ENCODE measurements around the gene FHAD1. TPM values are rescaled to one million over a fixed set of nuclear protein-coding genes. Genes with fewer than 3 reads are reported as not detected.

The FHAD1 gene
- total RNA-seq, 1 donor from 2014 or later, result 0.20 TPM

DNA sequence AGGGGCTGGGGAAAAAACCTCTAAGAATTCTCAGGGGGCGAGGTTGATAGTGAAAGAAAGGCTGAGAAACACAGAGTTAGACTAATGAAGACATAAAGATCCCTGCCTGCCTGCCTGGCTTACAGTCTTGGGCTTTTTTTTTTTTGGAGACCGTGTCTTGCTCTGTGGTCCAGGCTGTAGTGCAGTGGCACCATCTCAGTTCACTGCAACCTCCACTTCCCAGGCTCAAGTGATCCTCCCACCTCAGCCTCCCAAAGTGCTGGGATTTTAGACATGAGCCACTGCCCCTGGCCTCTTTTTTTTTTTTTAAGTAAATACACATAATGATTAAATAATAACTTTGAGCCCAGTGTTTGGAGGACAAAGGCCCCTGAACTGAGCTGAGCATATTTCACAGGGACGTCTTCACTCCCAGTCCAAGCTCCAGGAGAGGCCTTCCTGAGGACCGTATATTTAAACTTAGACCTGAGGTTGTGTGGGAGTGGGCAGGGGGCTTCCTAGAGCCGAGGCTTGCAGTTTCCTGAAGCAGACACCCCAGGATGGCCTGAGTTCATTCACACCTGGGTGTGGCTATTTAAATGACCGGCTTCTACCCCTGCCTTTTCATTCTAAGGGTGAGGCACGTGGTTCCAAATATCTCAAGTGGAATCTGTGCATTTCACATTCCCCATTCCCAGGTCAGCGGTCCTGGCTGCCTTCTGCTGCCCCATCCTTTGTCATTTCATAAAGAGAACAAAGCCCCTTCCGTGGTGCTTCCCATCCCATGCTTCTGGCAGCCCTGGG lies 146.6 kb downstream of the FHAD1 start:
- DNase-seq (ENCODE audit: low read depth, low spot score), result no peak

DNA sequence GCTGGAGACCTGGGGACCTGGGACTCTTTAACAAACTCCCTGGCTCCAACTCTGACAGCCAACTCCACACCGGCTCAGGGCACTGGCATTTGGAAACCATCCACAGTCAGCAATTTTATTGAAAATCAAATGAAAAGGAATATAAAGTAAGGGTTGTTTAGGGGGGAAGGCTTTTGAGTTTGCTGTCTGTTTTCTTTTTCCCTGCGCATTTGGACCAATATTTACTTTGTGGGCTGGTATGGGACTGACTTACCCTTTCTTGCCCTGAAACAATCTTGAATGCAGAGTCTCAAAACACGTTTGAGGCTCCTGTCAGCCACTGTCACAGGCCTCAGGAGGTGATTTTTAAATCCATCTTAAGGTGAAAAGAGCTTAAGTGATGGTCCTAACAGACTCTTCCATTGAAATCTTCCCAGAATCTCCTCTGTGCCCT lies 147.3 kb downstream of the FHAD1 start:
- no peak for DNase-seq (ENCODE audit: low read depth, low spot score)

DNA sequence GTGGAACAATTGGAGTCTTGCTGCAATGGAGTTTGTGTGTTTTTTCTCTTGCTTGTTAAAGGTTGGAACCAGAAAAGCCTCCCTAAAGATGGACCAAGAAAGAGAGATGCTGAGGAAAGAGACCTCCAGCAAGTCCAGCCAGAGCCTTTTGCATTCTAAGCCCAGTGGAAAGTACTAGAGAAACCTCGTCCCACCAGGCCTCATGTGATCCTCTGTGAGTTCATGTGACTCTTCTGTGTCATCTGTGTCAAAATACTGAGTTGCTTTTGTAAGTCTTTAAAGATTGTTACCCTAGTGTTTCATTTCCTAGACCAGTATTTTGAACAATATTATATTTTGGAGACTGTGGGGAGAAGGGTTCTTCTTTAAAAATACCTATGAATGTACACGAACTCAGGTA lies 150.2 kb downstream of the FHAD1 start:
- no peak for DNase-seq (ENCODE audit: low read depth, low spot score)

DNA sequence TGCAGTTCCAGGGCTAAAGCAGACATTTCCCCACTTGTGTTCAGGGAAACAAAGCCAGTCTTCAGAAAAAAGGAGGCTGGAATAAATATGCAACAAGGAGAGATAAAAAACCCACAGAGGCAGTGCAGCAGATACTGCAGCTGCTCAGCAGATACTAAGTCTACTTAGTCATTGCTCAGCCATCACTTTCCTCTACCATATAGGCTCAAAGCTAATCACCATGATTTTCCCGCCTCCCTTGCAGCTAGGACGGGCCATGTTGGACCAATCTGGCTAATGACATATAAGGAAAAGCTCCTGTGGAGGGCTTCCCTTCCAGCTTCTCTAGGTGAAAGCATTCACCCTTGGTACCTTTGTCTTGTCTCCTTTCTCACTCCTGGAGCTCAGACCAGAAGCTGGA lies 152.7 kb downstream of the FHAD1 start:
- no peak for DNase-seq (ENCODE audit: low read depth, low spot score)

DNA sequence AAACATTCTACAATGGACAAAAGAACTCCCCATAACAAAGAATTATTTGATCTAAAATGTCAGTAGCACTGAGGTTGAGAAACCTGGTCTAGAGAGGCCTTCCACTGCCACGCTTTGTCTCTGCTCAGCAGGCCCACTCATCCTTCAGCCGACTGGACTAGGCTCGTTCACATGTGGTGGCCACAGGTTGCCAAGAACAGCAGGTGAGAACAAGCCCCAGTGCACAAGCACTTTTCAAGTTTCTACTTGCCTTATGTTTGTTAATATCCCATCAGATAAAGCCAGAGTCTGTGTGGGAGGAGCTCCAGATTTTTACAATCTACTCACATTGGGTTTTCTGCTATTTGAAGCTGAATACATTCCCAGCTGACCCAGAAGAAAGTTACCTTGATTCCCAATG lies 153.6 kb downstream of the FHAD1 start:
- DNase-seq (ENCODE audit: low read depth, low spot score), result no peak

DNA sequence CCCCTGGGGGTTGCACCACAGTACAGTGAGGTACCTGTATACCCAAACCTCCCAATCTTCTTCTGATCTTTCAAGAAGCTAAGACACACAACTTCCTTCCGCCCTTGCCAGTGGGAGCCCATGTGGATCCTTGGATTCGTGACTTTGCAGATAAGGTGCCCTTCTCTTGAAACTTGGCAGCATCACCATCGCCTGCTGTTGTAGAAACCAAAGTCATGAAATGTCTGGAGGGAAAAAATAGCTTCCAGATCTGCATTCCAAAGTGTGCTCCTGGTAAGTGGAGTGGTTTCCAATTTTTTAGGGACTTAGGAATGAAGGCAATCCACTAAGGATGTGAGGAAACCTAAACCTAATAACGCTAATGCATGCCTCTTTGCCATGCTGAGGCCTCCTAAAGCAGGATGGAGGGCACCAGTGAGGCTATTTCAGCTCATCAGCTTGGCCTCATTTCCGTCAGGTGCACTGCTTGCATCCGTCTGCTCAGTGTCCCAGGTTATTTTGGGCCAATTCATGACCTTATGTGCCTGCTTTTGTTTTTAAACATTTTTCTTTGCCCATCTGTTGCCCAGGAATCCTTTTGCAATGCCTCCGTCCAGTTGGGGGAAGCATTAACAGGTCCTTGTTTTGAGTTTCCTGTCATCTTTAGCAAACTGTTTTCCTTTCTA lies 154.5 kb downstream of the FHAD1 start:
- DNase-seq (ENCODE audit: low read depth, low spot score), result no peak

DNA sequence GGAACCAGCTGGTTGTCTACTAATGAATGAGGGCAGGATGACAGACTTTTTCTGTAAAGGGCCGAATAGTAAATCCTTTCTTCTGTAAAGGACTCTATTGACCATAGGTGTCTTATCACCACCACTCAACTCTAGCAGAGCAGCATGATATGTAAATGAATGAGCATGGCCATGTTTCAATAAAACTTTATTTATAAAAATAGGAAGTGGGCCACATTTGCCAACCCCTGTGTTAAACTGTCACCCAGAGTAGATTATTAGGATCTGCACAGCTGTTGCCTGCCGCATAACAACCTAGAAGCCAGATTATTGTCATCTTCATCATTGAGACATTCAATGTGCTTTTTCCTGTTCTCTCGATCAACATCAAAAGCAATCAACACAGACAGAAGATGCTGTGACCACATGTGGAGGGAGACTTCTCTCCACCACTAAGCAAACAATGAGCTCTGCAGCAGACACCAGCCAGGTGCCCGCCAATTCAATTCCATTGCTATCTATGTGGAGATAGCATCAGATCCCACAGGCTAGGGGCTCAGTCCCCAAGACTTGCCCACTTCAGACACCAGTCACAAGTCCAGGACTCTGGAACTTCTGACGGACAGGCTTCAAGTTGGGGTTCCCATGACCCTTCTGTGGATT lies 155.9 kb downstream of the FHAD1 start:
- no peak for DNase-seq (ENCODE audit: low read depth, low spot score)

DNA sequence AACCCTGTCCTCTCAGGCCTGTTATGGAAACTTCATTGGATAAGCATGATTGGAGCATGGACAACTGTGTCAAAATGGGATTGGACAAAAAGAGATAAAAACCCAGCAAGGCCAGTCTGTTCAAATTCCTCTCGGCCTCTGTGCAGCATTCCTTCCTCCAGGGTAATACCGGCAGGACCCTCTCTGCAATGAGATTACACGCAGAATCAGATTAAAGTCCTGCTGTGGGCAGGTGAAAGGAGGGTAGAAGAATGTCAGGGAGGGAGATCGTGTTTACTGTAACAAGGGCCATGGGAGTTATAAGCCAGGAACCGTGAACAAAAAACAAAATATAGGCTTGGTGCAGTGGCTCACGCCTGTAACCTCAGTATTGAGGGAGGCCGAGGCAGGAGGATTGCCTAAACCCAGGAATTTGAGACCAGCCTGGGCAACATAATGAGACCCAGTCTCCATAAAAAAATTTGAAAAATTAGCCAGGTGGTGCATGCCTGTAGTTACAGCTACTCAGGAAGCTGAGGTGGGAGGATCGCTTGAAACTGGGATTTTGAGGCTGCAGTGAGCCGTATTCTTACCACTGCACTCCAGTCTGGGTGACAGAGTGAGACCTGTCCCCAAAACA lies 157.0 kb downstream of the FHAD1 start:
- DNase-seq (ENCODE audit: low read depth, low spot score), result no peak

DNA sequence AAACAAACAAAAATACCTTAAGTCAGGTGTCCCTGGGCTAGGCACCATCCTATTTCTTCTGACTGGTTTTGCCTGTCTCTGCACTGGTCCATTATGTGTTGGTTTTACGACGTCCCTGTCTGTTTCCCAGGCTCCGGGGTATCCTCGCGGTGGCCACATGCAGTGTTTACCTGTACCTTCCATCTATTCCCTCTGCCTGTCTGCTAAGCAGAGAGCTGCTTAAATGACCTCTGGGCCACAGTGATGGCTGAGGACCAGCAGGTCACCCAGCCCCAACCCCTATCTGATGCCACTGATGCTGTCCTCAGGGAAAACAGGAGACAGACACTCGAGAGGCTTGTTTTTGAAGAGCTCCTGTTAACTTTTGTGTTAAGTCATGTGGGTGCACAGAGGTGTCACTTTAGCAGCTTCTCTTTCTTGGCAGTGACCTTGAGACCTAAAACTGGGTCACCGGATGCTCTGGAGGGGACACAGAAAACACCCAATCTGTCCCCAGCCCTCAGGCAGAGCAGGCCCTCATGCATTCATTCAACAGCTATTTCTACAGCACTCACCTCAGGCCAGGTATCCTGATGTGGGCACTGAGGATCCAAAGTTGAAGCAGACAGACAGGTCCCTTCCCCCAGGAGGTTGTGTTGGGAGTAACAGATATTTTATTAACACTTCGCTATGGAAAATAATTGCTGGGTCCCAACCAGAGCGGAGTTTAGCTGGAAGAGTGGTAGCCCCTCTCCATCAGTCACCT lies 158.3 kb downstream of the FHAD1 start:
- DNase-seq (ENCODE audit: low read depth, low spot score), result no peak

DNA sequence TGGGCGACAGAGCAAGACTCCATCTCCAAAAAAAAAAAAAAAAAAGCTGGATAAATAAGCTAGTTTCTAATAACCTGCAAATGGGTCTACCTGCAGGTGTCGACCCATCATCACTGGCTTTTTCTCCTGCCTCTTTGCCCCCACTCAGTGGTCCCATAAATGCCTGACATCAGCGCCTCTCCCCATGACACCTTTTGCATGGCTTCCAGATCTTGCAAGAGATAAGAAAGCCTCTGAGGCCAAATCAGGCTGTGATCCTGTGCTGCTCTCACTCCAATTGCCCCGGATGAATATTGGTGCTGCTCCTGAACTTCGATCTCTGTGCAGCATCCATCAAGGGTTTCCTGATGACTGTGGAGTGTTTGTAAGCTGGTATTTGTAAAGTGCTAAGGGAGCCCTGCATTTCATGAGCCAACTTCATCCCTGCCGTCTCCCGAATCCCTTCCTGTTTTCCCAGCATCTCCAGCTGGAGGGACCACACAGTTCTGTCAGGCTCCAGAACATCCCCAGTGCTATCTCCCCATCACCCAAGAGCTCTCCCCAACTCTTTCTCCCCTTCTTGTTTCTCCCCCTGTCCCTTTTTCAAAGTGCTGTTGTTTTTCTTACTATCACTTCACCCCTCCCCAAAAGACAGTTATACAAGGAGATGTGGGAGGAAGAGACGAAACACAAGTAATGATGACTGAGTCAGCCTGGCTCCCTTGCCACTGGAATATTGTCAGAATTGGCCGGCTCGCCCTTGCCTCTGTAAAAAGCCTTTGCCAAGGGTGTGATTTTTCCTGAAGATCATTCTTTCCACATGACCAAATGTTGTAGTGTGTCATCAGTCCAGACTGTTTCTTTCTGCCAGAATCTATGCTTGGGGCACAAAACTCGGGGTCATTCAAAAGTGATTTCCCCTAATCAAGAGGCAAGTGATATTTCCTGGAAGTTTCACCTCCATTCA lies 159.9 kb downstream of the FHAD1 start:
- no peak for DNase-seq (ENCODE audit: low read depth, low spot score)

DNA sequence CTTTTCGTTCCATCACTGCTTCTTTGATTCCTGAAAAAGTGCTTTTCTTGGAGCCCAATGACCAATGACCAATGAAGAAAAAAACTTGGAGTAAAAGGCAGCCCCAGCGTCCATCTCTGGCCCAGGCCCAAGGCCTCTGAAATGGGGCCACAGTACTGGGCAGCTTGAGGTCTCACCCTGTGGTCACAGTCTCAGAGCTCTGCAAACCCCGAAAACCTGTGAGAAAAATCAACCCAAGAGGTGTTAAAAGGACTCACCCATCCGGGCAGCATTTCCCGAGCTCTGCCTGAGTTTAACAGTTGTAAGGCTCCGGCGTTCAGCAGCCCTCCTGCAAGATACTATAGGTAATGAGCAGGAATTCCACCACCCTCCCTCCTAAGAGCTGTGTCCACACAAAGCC lies 160.6 kb downstream of the FHAD1 start:
- DNase-seq (ENCODE audit: low read depth, low spot score), result no peak

DNA sequence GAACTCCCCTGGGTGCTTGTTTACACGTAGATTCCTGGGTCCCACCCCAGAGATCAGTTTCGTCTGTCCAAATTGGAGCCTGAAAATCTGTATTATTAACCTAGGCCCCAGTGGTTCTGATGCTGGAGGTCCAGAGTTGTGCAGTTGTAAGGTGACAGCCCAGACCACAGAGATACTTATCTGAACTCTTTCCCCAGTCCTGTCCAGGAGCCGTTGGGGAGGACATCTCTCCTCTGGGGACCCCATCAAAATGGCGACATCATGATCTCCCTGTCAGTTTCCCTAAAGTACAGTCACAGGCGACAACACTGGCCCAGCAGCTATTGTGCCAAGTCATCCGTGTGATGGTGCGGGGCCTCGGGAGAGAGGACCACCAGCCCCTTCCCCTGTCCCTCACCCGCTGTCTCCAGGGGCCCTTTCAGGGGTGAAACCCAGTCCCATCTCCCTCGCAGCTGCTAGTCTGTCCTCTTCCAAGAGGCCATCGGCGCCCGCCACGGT lies 161.9 kb downstream of the FHAD1 start:
- DNase-seq (ENCODE audit: low read depth, low spot score), result no peak

DNA sequence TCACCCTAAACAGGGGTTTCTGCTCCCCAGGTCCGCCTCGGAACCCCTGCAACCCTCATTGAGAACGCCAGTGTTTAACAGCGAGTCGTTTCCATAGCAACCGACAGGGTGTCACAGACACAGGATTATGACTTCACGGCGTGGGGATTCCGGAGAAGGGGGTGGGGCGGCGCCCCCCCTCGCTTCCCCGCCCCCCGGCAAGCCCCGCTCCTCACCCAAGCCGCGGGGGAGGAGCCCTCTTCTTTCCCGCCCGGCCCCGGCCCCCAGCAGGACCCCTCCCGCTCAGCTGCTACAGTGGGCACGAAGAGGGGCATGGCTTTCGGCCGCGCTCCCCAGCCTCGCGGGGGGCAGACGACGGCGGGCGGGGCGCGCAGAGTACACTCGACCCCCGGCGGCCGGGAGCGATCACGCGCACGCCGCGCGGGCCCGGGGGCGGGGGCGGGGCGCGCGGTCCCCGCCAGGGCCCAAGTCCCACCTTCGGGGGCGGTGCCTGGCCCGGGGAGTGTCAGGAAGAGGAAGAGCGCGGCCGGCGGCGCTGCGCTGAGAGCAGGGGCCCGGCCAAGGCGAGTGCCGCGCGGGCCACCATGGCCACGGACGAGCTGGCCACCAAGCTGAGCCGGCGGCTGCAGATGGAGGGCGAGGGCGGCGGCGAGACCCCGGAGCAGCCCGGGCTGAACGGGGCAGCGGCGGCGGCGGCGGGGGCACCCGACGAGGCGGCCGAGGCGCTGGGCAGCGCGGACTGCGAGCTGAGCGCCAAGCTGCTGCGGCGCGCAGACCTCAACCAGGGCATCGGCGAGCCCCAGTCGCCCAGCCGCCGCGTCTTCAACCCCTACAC lies 162.6 kb downstream of the FHAD1 start, which contains the start of gene EFHD2:
TSS of gene EFHD2 (plus strand) at position 501 of the 835 bp plus-strand sequence. CDS start at position 585, 84 bp downstream.
- DNase-seq (ENCODE audit: low read depth, low spot score), result no peak

DNA sequence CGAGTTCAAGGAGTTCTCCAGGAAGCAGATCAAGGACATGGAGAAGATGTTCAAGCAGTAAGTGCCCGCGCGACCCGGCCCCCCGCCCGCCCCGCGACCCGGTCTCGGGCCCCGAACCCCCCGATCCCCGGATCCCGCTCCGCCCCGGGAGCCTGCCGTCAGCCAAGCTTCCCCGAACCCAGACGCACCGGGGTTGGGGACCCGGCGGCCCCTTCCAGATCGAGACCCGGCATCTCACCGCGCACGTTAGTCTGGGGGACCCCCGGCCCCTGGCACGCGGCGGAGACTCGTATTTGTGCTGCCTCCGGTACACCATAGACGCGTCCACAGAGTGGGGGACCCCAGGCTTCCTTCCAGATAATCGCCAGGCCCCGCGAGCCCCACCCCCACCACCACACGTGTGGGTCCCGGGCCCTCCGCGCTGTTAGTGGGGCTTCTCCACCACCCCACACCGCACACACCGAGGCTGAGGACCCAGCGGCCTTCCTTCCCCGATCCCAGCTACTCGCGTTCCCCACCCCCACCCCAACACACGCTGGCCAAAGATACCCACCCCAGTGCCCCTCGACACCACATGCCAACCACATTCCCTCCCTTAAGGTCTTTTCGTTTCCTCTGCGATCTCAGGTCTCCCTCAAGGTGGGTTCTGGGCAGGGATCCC lies 163.3 kb downstream of the FHAD1 start:
- no peak for DNase-seq (ENCODE audit: low read depth, low spot score)

DNA sequence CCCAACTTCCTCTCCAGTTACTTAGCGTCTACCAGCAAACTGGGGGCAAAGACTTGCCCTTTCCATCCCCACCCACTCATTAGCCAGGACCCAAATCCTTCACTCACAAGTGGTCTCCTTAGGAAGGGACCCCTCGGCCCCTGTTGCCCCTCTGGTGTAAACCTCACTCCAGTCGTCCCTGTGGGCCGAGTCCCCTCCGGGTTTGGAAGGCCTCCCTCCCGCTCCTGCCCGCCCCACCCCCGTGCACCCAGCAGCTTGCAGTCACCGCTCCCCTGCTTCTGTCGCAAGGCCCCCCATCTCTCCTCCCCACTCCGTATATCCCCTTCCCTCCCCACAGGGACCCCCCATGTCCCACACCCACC lies 163.8 kb downstream of the FHAD1 start:
- no peak for DNase-seq (ENCODE audit: low read depth, low spot score)

DNA sequence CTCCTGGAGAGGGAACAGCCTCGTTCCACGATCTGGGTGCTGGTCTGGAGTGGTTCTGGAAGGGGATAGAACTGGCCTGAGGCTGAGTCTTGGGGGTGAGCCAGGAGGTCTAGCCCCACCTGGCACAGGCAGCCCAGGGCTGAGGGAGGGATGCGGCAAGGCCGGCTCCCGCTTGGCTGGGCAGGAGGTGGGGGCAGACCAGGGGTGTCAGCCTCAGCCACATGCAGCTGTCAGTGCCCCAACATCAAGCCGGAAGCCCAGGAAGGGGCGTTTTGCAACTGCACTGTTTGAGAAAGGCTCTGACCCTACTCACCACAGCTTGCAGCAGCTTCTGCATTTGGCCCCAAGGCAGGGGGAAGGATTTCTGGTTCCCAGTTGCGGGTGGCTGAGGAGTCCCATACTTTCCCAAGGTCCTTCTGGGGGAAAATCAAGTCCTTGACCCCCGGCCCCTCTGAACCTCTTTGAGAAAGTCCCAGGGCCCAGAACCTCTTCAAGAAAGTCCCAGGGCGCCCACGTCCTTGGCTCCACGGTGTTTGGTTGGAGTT lies 164.6 kb downstream of the FHAD1 start:
- no peak for DNase-seq (ENCODE audit: low read depth, low spot score)

DNA sequence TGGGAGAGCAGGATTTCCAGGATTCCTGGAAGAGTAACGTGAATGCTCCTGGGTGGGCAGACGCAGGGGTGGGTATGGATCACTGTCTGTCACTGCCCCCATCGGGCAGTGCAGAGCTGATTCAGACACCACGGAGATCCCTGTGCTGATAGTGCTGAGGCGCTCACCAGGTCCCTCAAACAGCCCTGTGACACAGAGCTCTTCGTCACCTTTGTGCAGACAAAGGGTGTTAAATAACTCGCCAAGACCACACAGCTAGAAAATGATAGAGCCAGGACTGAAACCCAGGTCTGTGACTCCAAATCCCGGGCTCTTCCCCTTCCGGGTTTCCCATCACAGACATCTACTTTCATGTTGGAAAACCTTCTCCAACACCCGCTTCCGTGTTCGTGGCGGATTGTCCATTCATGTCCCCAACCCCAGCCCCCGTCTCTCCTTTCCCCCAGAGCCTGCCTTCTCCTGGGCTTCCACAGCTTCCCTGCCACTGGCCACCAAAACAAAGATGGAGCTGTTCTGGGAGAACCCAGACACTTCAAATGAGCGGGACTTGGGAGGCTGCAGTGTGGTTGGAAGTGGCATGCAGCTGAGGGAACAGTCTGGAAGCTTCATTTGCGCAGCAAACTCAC lies 165.3 kb downstream of the FHAD1 start:
- no peak for DNase-seq (ENCODE audit: low read depth, low spot score)

DNA sequence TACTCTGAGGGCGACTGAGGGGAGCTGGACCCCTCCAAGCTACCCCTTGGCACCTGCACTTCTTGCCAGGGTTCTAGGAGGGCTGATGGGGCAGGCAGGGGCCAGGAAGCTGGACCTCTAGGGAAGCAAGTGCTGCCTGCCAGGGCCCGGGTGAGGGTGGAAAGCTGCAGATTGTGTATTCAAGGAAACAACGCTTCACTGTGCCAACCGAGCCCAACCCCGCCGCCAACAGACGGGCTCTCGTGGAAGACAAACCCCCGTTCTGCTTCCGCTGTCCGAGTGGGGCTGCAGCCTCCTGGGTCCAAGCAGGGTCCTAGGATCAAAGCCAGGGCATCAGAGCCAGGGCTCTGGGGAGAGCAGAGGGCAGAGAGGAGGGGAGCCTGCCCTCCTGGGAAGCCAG lies 165.8 kb downstream of the FHAD1 start:
- no peak for DNase-seq (ENCODE audit: low read depth, low spot score)
